ENCODE measurements around the gene FAM90A26. TPM values are rescaled to one million over a fixed set of nuclear protein-coding genes. Genes with fewer than 3 reads are reported as not detected.
"Not testable (repeated sequence)": the region's sequence is repeated elsewhere in the genome, so short reads cannot be mapped to it uniquely, and the experiment has no call there.

FAM90A26 gene
- total RNA-seq, 2 experiments from 2014 or later = not detected

GRCh38 chr4:9158392-9158791 lies 11.8 kb upstream of the FAM90A26 start:
- DNase-seq (ENCODE audit: low spot score); H3K9me3 ChIP-seq (ENCODE audit: low read length); H3K4me1 ChIP-seq (ENCODE audit: insufficient read depth, low read length, poor library complexity, severe bottlenecking); intact Hi-C loops (cut with micrococcal nuclease; ENCODE audit: unreplicated experiment); H3K79me2 ChIP-seq (ENCODE audit: insufficient read depth, low read depth, low read length); H3K27ac ChIP-seq (ENCODE audit: low read depth, low read length, poor library complexity, severe bottlenecking); CTCF ChIA-PET (ENCODE audit: unreplicated experiment); H3K9me2 ChIP-seq (ENCODE audit: insufficient read depth, low read length); BruUV-seq (replicated peaks); H3K36me3 ChIP-seq (ENCODE audit: insufficient read depth, low read length); H3K4me3 ChIP-seq (ENCODE audit: low read depth, low read length, poor library complexity, severe bottlenecking); H4K20me1 ChIP-seq (ENCODE audit: insufficient read depth, low read length); H2AFZ ChIP-seq (ENCODE audit: low read length); H3K4me2 ChIP-seq (ENCODE audit: low read length); POLR2A ChIA-PET: not testable (repeated sequence)

- H3K4me2 ChIP-seq (ENCODE audit: low read length); H3K36me3 ChIP-seq (ENCODE audit: insufficient read depth, low read length); H3K4me3 ChIP-seq (ENCODE audit: low read depth, low read length, poor library complexity, severe bottlenecking); DNase-seq (ENCODE audit: low spot score); intact Hi-C loops (cut with micrococcal nuclease; ENCODE audit: unreplicated experiment); H3K27ac ChIP-seq (ENCODE audit: low read depth, low read length, poor library complexity, severe bottlenecking); POLR2A ChIA-PET; CTCF ChIA-PET (ENCODE audit: unreplicated experiment); H3K4me1 ChIP-seq (ENCODE audit: insufficient read depth, low read length, poor library complexity, severe bottlenecking); H3K79me2 ChIP-seq (ENCODE audit: insufficient read depth, low read depth, low read length); H3K9me3 ChIP-seq (ENCODE audit: low read length); H4K20me1 ChIP-seq (ENCODE audit: insufficient read depth, low read length); H3K9me2 ChIP-seq (ENCODE audit: insufficient read depth, low read length); BruUV-seq (replicated peaks); H2AFZ ChIP-seq (ENCODE audit: low read length): not testable (repeated sequence)
Observed at GRCh38 chr4:9160046-9160445, 10.2 kb upstream of the FAM90A26 start.

- H3K4me3 ChIP-seq (ENCODE audit: low read depth, low read length, poor library complexity, severe bottlenecking); H4K20me1 ChIP-seq (ENCODE audit: insufficient read depth, low read length); H3K79me2 ChIP-seq (ENCODE audit: insufficient read depth, low read depth, low read length); H3K9me3 ChIP-seq (ENCODE audit: low read length); H3K9me2 ChIP-seq (ENCODE audit: insufficient read depth, low read length); DNase-seq (ENCODE audit: low spot score); H3K36me3 ChIP-seq (ENCODE audit: insufficient read depth, low read length); intact Hi-C loops (cut with micrococcal nuclease; ENCODE audit: unreplicated experiment); H3K4me1 ChIP-seq (ENCODE audit: insufficient read depth, low read length, poor library complexity, severe bottlenecking); CTCF ChIA-PET (ENCODE audit: unreplicated experiment); H3K4me2 ChIP-seq (ENCODE audit: low read length); BruUV-seq (replicated peaks); POLR2A ChIA-PET; H3K27ac ChIP-seq (ENCODE audit: low read depth, low read length, poor library complexity, severe bottlenecking); H2AFZ ChIP-seq (ENCODE audit: low read length): not testable (repeated sequence)
Observed at GRCh38 chr4:9165990-9166389, 4.2 kb upstream of the FAM90A26 start.

- H3K9me3 ChIP-seq (ENCODE audit: low read length); H3K27ac ChIP-seq (ENCODE audit: low read depth, low read length, poor library complexity, severe bottlenecking); H3K4me2 ChIP-seq (ENCODE audit: low read length); H3K9me2 ChIP-seq (ENCODE audit: insufficient read depth, low read length); H3K4me3 ChIP-seq (ENCODE audit: low read depth, low read length, poor library complexity, severe bottlenecking); H3K79me2 ChIP-seq (ENCODE audit: insufficient read depth, low read depth, low read length); intact Hi-C loops (cut with micrococcal nuclease; ENCODE audit: unreplicated experiment); H3K4me1 ChIP-seq (ENCODE audit: insufficient read depth, low read length, poor library complexity, severe bottlenecking); CTCF ChIA-PET (ENCODE audit: unreplicated experiment); H4K20me1 ChIP-seq (ENCODE audit: insufficient read depth, low read length); POLR2A ChIA-PET; H2AFZ ChIP-seq (ENCODE audit: low read length); H3K36me3 ChIP-seq (ENCODE audit: insufficient read depth, low read length); DNase-seq (ENCODE audit: low spot score); BruUV-seq (replicated peaks): not testable (repeated sequence)
Observed at GRCh38 chr4:9210357-9210756, 40.1 kb downstream of the FAM90A26 start, which contains the start of gene USP17L10. Gene USP17L10 (plus strand): TSS chr4:9210657. CDS start chr4:9210657, 0 bp downstream.

GRCh38 chr4:9214701-9215100 lies 44.5 kb downstream of the FAM90A26 start:
- H3K9me3 ChIP-seq (ENCODE audit: low read length); H3K4me1 ChIP-seq (ENCODE audit: insufficient read depth, low read length, poor library complexity, severe bottlenecking); H3K36me3 ChIP-seq (ENCODE audit: insufficient read depth, low read length); H3K9me2 ChIP-seq (ENCODE audit: insufficient read depth, low read length); H3K79me2 ChIP-seq (ENCODE audit: insufficient read depth, low read depth, low read length); H3K4me2 ChIP-seq (ENCODE audit: low read length); intact Hi-C loops (cut with micrococcal nuclease; ENCODE audit: unreplicated experiment); H3K27ac ChIP-seq (ENCODE audit: low read depth, low read length, poor library complexity, severe bottlenecking); BruUV-seq (replicated peaks); POLR2A ChIA-PET; H3K4me3 ChIP-seq (ENCODE audit: low read depth, low read length, poor library complexity, severe bottlenecking); H4K20me1 ChIP-seq (ENCODE audit: insufficient read depth, low read length); CTCF ChIA-PET (ENCODE audit: unreplicated experiment); DNase-seq (ENCODE audit: low spot score); H2AFZ ChIP-seq (ENCODE audit: low read length): not testable (repeated sequence)

- POLR2A ChIA-PET = not testable (repeated sequence)
Observed at GRCh38 chr4:9215105-9215504, 44.9 kb downstream of the FAM90A26 start, which contains the start of gene USP17L11. Gene USP17L11 (plus strand): TSS chr4:9215405. CDS start chr4:9215405, 0 bp downstream.

GRCh38 chr4:9219852-9220251 lies 49.6 kb downstream of the FAM90A26 start, which contains the start of gene USP17L12:
Gene USP17L12 (plus strand): TSS chr4:9220152. CDS start chr4:9220152, 0 bp downstream.
- intact Hi-C loops (cut with micrococcal nuclease; ENCODE audit: unreplicated experiment); POLR2A ChIA-PET; CTCF ChIA-PET (ENCODE audit: unreplicated experiment); H3K4me2 ChIP-seq (ENCODE audit: low read length); H3K9me3 ChIP-seq (ENCODE audit: low read length); DNase-seq (ENCODE audit: low spot score); H4K20me1 ChIP-seq (ENCODE audit: insufficient read depth, low read length); H3K27ac ChIP-seq (ENCODE audit: low read depth, low read length, poor library complexity, severe bottlenecking); H3K9me2 ChIP-seq (ENCODE audit: insufficient read depth, low read length); H2AFZ ChIP-seq (ENCODE audit: low read length); H3K36me3 ChIP-seq (ENCODE audit: insufficient read depth, low read length); H3K4me3 ChIP-seq (ENCODE audit: low read depth, low read length, poor library complexity, severe bottlenecking); H3K4me1 ChIP-seq (ENCODE audit: insufficient read depth, low read length, poor library complexity, severe bottlenecking); BruUV-seq (replicated peaks); H3K79me2 ChIP-seq (ENCODE audit: insufficient read depth, low read depth, low read length): not testable (repeated sequence)

More at GRCh38 chr4:9215105-9215504, 44.9 kb downstream of the FAM90A26 start, which contains the start of gene USP17L11:
- BruUV-seq (replicated peaks); H3K4me3 ChIP-seq (ENCODE audit: low read depth, low read length, poor library complexity, severe bottlenecking); H3K79me2 ChIP-seq (ENCODE audit: insufficient read depth, low read depth, low read length); H3K9me3 ChIP-seq (ENCODE audit: low read length); H3K36me3 ChIP-seq (ENCODE audit: insufficient read depth, low read length); CTCF ChIA-PET (ENCODE audit: unreplicated experiment); intact Hi-C loops (cut with micrococcal nuclease; ENCODE audit: unreplicated experiment); DNase-seq (ENCODE audit: low spot score); H3K4me2 ChIP-seq (ENCODE audit: low read length); H3K9me2 ChIP-seq (ENCODE audit: insufficient read depth, low read length); H3K4me1 ChIP-seq (ENCODE audit: insufficient read depth, low read length, poor library complexity, severe bottlenecking); H4K20me1 ChIP-seq (ENCODE audit: insufficient read depth, low read length); H3K27ac ChIP-seq (ENCODE audit: low read depth, low read length, poor library complexity, severe bottlenecking); H2AFZ ChIP-seq (ENCODE audit: low read length): not testable (repeated sequence)
